RCC 7860 (cell line): ENCODE measurements around the gene PDXDC1.
A peak's percentile ranks its signal among the peaks of the same experiment; 100 is the strongest.
"Not testable (repeated sequence)": the region's sequence is repeated elsewhere in the genome, so short reads cannot be mapped to it uniquely, and the experiment has no call there.

Source experiments
- DNase-seq: peaks from one replicate; pipeline ENCODE4 v3.0.0-alpha.2; 2015; ENCODE audit warnings: low spot score
- FAIRE-seq: peaks from 2 replicates; lab custom pipeline; 2012; peaks lifted over from hg19 to GRCh38; lab: Jason Lieb, UNC

The PDXDC1 gene

GRCh38 chr16:15008647-15009046 is 33.8 kb downstream of the PDXDC1 start:
- not testable (repeated sequence) for DNase-seq, FAIRE-seq

DNA sequence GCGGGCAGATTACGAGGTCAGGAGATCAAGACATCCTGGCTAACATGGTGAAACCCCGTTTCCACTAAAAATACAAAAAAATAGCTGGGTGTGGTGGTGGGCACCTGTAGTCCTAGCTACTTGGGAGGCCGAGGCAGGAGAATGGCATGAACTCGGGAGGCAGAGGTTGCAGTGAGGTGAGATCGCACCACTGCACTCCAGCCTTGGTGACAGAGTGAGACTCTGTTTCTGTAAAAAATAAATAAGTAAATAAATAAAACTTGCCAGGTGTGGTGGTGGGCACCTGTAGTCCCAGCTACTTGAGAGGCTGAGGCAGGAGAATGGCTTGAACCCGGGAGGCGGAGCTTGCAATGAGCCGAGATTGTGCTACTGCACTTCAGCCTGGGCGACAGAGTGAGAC is 38.1 kb downstream of the PDXDC1 start:
- FAIRE-seq, DNase-seq: not testable (repeated sequence)

DNA sequence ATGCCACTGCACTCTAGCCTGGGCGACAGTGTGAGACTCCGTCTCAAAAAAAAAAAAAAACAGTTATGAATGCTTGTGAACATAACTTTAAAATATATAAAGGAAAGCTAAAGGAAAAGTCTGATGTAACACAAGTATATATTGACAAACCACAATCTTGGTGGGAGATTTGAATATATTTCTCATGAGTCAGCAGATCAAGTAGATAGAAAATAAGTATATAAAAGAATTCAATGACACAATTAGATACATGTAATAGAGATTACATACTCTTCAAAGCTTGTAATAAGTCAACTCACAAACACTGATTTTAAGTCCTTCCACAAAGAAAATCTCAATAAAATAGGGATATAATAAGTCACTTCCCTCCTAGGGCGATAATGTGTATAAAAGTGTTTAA is 40.8 kb downstream of the PDXDC1 start:
- FAIRE-seq, DNase-seq: not testable (repeated sequence)

DNA sequence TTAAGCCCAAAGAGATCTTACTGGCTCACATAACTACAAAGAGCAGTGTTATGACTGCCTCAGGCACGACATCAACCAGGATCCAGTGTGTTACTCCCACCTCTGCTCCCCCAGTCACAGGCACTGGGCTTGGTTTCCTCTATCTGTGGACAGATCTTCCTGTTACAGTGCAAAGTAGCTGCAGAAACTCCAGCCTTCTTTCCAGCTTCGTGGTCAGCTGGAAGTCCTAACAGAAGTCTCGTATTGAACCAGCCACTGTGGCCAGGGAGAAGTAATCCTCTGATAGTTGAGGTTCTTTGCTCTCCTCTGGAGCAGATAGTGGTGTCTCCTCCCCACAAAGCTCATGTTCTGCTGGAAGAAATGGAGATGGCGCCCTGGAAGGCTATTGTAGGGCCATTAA is 41.5 kb downstream of the PDXDC1 start:
- FAIRE-seq, DNase-seq: not testable (repeated sequence)

GRCh38 chr16:15016951-15017580 is 42.2 kb downstream of the PDXDC1 start:
- FAIRE-seq = not testable (repeated sequence)

DNA sequence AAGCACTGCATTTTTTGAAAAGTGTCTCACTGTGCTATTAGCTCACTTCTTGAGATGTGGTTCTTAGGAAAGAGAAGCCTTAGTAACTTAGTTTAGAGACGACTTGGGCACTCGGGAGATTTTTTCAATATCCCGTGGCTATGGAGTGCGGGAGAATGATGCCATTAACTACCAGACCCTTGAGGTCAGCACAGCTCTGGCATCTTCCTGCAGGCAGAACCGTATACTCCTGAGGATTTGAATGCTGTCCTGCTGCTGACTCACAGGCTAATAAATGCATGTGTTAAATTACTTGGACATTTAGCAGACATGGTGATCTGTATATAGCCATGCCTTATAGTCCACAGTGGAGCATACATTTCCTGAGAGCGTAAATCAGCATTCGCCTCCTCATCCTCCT is 46.6 kb downstream of the PDXDC1 start:
- DNase-seq, FAIRE-seq: not testable (repeated sequence)

More at GRCh38 chr16:15016951-15017580, 42.2 kb downstream of the PDXDC1 start:
- DNase-seq = not testable (repeated sequence)

DNA sequence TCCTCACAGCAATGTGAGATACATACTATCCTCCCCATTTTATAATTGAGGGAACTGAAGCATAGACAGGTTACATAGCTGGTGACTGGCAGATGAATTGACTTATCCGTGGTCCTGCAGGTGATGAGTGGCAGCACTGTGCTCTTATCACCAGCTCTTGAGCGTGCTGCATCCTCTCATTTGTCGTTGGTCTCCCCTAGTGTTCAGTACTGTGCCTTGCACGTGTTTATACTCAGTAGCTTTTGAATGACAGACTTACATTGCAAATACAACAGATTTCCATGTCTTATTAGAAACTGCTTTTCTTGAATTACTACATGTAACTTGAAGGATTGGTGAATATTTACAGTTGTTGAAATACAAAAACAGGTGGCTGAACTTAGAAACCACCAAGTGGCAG is 47.4 kb downstream of the PDXDC1 start:
- not testable (repeated sequence) for FAIRE-seq

DNA sequence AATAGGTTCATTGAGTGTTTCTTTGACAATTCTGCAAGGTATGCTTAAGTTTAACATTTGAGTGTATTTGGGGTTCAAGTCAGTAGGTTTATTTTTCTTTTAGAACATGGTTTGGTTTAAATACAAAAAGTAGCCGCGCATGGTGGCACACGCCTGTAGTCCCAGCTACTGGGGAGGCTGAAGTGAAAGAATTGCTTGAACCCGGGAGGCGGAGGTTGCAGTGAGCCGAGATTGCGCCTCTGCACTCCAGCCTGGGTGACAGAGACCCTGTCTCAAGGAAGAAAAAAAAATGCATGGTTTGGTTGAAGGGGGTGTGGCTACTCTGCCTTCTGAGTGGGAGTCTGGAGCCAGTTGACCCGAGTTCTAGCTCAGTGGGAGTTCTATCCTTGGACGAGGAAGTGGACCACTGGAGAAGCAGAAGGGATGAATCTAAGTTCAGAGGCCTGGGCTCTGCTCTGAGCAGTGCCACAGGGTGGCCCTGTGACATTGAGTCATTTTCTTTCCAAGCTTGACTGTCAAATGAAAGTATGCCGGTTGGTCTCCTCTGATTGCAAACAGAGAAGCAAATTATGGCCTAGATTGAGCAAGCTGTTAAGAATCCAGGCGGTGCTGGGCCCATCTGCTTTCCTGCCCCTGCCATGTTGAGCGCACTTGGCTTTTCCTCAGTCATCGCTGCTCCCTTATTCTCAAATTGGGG is 48.7 kb downstream of the PDXDC1 start:
- not testable (repeated sequence) for FAIRE-seq, DNase-seq

More for the DNA sequence above, 47.4 kb downstream of the PDXDC1 start:
- peak; percentile 44 for DNase-seq

GRCh38 chr16:15024858-15025199 is 50.0 kb downstream of the PDXDC1 start:
- not testable (repeated sequence) for DNase-seq, FAIRE-seq

- not testable (repeated sequence) for DNase-seq
- FAIRE-seq = peak; percentile 34
Observed at GRCh38 chr16:15025234-15025951, 50.6 kb downstream of the PDXDC1 start.

- FAIRE-seq, DNase-seq: not testable (repeated sequence)
Observed at GRCh38 chr16:15027051-15027450, 52.2 kb downstream of the PDXDC1 start.

DNA sequence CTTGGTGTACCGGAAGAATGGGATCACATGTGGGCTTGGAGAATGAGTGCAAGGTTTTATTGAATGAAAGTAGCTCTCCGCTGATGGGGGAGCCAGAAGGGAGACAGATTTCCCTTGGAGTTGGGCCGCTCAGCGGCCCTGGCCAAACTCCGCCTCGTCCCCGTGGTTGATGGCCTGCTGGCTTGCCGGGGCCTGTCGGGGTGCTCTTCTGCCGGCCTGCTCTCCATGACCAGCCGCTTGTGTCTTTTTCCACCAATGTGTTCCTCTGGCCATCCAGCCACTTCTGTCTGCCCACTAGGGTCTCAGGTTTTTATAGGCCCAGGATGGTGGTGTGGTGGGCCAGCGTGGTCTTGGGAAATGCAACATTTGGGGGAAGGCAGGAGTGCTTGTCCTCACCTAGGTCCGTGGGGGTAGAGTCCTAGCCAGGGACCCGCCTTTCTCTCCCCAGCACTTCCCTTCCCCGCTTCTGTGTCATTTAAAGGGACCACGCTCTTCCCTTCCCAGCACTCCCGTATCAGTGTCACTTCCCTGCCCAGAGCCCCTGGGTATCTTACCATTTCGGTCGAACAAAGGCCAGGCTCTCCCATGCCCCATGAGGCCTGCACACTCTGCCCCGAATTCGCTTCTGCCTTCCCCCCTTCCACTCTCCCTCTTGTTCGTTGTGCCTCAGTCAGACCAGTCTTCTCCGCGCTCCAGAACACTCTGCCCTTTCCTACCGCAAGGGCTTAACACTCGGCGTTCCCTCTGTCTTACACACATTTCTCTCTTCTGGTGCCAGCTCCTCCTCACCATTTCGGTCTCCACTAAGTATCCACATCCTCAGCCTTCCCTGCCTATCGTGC is 52.9 kb downstream of the PDXDC1 start:
- DNase-seq, FAIRE-seq: not testable (repeated sequence)

GRCh38 chr16:15028345-15028715 is 53.5 kb downstream of the PDXDC1 start:
- FAIRE-seq, DNase-seq: not testable (repeated sequence)

DNA sequence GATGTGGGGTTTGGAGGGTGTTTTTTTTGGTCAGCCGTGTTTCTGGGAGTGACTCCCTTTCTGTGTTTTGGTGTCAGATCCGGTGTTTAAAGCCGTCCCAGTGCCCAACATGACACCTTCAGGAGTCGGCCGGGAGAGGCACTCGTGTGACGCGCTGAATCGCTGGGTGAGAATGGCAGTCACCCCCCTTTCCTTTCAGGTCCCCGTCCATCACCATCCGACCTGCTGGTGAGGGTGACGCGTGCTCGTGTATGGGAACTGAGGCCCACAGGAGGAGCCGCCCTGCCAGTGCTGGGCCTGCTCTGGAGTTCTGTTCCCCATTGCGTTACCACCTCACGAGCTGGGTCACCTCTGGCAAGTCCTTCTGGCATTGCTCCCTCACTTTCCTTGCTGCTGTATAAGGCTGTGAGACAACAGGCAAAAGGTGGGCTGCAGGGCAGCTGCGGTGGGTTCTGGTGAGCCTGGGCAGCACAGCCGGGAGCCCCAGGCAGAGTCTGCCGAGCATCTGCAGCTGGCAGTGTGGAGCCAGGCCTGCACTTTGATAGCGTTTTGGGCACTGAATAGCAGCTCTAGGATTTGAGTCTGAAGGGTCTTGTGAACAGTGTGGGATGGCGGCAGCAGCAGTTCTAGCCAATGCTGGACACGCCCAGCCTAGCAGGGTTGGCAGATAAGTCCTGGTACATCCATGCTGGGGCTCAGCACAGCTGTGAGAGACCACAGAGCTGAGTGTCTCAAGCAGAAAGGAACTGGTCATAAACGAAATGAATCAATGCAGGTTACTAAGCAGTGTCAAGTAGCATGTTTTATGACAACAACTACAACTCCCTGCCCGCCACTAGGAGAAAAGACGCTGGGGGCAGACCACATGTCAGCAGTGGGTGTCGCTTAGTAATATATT is 54.2 kb downstream of the PDXDC1 start:
- DNase-seq, FAIRE-seq: not testable (repeated sequence)

- not testable (repeated sequence) for FAIRE-seq, DNase-seq
Observed at GRCh38 chr16:15029749-15030148, 54.9 kb downstream of the PDXDC1 start.

GRCh38 chr16:15031179-15031578 is 56.4 kb downstream of the PDXDC1 start:
- DNase-seq (no peak), FAIRE-seq (no peak)

DNA sequence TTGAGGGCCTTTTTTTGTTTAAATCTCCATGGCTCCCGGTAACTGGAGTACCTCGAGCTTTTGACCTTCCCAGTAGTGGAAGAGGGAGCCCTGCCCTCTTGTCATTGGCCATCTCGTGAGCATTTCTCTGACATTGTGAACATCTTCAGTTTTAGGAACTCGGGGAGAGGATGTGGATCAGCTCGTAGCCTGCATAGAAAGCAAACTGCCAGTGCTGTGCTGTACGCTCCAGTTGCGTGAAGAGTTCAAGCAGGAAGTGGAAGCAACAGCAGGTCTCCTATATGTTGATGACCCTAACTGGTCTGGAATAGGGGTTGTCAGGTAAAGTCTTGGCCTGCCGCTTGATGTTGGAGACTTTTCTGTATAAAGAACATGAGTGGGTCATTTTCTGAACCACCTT is 56.8 kb downstream of the PDXDC1 start:
- DNase-seq (no peak), FAIRE-seq (no peak)

GRCh38 chr16:15032547-15033308 is 57.9 kb downstream of the PDXDC1 start:
- no peak for FAIRE-seq
- no peak for DNase-seq

GRCh38 chr16:15033309-15033707 is 58.5 kb downstream of the PDXDC1 start:
- FAIRE-seq (peak; percentile 16), DNase-seq (no peak)
